HepG2 (cell line): Measurements from ENCODE around the gene SEC16A. TPM values are rescaled to one million over a fixed set of nuclear protein-coding genes. Genes with fewer than 3 reads are reported as not detected.

Source experiments
- ELF1 ChIP-seq: sonication (generic); formaldehyde crosslinking; IDR thresholded peaks from 2 replicates; pipeline ENCODE4 v1.4.0; 2020; ENCODE audit warnings: missing genetic modification reagents
- GABPB1 ChIP-seq: IDR thresholded peaks from 2 replicates; pipeline ENCODE4 v1.6.1; 2016; ENCODE audit warnings: mild to moderate bottlenecking, missing genetic modification reagents, moderate library complexity, missing compliant biosample characterization
- LRRFIP1 ChIP-seq: sonication (generic); formaldehyde crosslinking; conservative IDR thresholded peaks from 2 replicates; pipeline ENCODE4 v1.4.0; 2020; ENCODE audit warnings: missing genetic modification reagents
- NFE2L2 ChIP-seq: fragments of 150-350 bp; IDR thresholded peaks from 2 replicates; pipeline ENCODE4 v1.6.1; 2014; ENCODE audit warnings: low read length
- TOPORS ChIP-seq: sonication (generic); formaldehyde crosslinking; IDR thresholded peaks from 2 replicates; pipeline ENCODE4 v1.8.0; 2023; ENCODE audit warnings: mild to moderate bottlenecking, missing genetic modification reagents
- ZBTB40 ChIP-seq, 2 experiments: fragments of 450-650 bp in 1 of 2; sonication (generic) in 1 of 2; formaldehyde crosslinking in 1 of 2; IDR thresholded peaks; 2 replicates each; pipeline versions ENCODE4 v1.6.1 to v1.8.0; 2016 to 2022; ENCODE audit warnings: antibody characterized with exemption in 1 of 2, mild to moderate bottlenecking in 1 of 2, missing genetic modification reagents in 1 of 2
- ZNF598 ChIP-seq: sonication (generic); formaldehyde crosslinking; IDR thresholded peaks from 2 replicates; pipeline ENCODE4 v1.5.1; 2020; ENCODE audit warnings: mild to moderate bottlenecking, missing genetic modification reagents, borderline replicate concordance
- polyA plus RNA-seq, 8 experiments: library from polyadenylated mRNA; depleted of rRNA in 3 of 8; stranded (reverse) in 7 of 8; unstranded in 1 of 8; fragments of >200 nt; fragmentation: Illumina TruSeq in 4 of 8; extraction: Trizol in 4 of 8; gene quantifications; 2 replicates each; pipeline versions ENCODE4 v1.2.1 to v1.2.3, GENCODE V29; 2011 to 2016; ENCODE audit warnings: low read depth in 4 of 8, missing spikeins in 1 of 8, mixed read lengths in 1 of 8; ENCODE audit not compliant: insufficient read depth in 1 of 8
- total RNA-seq, 5 experiments: library from RNA; depleted of rRNA; stranded (reverse); fragments of >200 nt; fragmentation: Illumina TruSeq; extraction: Trizol; gene quantifications; 2 replicates each; pipeline ENCODE4 v1.2.3, GENCODE V29; 2016; ENCODE audit warnings: low read depth in 1 of 5

The SEC16A gene
- total and polyA plus RNA-seq, 2 of the 13 experiments (the other 11 are each of a cell fraction or from before 2014, with no cell fraction given): 15.9 to 18.9 TPM

GRCh38 chr9:136519263-136520052 is 36.6 kb upstream of the SEC16A start (continued):
- no peak for TF ChIP-seq ZBTB40 (IDR thresholded peaks at IDR 0.05)
- no peak for TF ChIP-seq ZBTB40 (CRISPR knock-in tag; IDR thresholded peaks at IDR 0.05)
- TF ChIP-seq TOPORS: no peak
- TF ChIP-seq LRRFIP1 (CRISPR knock-in tag): no peak
- no peak for TF ChIP-seq ZNF598 (CRISPR knock-in tag)
- no peak for TF ChIP-seq NFE2L2
- no peak for TF ChIP-seq ELF1 (CRISPR knock-in tag)
- TF ChIP-seq GABPB1 (CRISPR knock-in tag): 0 out of 2 replicates have a peak, but pooled peaks have one; percentile 7
